PFSK-1 (cell line): ENCODE measurements around the gene CTTNBP2NL.

Experiments
- SIN3A ChIP-seq: IDR thresholded peaks from 2 replicates; pipeline ENCODE4 v1.6.1; 2012; ENCODE audit warnings: mild to moderate bottlenecking, low read length, moderate library complexity, borderline replicate concordance; ENCODE audit not compliant: insufficient read depth
- TAF1 ChIP-seq: IDR thresholded peaks from 2 replicates; pipeline ENCODE4 v1.6.1; 2012; ENCODE audit warnings: low read length, control low read depth, borderline replicate concordance; ENCODE audit not compliant: insufficient read depth
- TF ChIP-seq, protein P1 (sequence below), 2 experiments: IDR thresholded peaks; 2 replicates each; pipeline versions ENCODE4 v1.6.1 to v1.8.0; 2011 to 2012; ENCODE audit warnings: low read depth in 2 of 2, low read length in 2 of 2, control low read depth in 1 of 2, inconsistent platforms in 1 of 2, mild to moderate bottlenecking in 1 of 2, moderate library complexity in 1 of 2; ENCODE audit not compliant: insufficient read depth in 1 of 2

DNA sequence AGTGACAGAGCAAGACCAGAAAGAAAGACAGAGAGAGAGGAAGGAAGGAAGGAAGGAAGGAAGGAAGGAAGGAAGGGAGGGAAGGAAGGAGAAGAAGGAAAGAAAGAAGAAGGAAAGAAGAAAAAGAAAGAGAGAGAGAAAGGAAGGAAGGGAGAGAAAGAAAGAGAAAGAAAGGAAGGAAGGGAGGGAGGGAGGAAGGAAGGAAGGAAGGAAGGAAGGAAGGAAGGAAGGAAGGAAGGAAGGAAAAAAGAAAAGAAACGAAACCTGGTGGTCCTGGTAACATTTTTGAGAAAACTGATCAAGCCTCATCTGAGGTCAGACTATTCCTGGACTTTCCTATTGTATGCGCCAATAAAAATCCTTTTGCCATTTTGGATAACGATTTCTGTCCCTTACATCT, 8.2 kb upstream of the CTTNBP2NL start:
- TF ChIP-seq TAF1 (no peak), SIN3A (no peak)
- TF ChIP-seq, protein P1, sequence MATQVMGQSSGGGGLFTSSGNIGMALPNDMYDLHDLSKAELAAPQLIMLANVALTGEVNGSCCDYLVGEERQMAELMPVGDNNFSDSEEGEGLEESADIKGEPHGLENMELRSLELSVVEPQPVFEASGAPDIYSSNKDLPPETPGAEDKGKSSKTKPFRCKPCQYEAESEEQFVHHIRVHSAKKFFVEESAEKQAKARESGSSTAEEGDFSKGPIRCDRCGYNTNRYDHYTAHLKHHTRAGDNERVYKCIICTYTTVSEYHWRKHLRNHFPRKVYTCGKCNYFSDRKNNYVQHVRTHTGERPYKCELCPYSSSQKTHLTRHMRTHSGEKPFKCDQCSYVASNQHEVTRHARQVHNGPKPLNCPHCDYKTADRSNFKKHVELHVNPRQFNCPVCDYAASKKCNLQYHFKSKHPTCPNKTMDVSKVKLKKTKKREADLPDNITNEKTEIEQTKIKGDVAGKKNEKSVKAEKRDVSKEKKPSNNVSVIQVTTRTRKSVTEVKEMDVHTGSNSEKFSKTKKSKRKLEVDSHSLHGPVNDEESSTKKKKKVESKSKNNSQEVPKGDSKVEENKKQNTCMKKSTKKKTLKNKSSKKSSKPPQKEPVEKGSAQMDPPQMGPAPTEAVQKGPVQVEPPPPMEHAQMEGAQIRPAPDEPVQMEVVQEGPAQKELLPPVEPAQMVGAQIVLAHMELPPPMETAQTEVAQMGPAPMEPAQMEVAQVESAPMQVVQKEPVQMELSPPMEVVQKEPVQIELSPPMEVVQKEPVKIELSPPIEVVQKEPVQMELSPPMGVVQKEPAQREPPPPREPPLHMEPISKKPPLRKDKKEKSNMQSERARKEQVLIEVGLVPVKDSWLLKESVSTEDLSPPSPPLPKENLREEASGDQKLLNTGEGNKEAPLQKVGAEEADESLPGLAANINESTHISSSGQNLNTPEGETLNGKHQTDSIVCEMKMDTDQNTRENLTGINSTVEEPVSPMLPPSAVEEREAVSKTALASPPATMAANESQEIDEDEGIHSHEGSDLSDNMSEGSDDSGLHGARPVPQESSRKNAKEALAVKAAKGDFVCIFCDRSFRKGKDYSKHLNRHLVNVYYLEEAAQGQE (IDR thresholded peaks at IDR 0.05; ENCODE audit: insufficient read depth in 1 of 2, low read depth in 2 of 2, low read length in 2 of 2) = no peak
